HG02970 (cell line): ENCODE results near the gene GNB3.
"Not testable (repeated sequence)": the region's sequence is repeated elsewhere in the genome, so short reads cannot be mapped to it uniquely, and the experiment has no call there.

Experiments used
- ATAC-seq: cut with Tn5 transposase; IDR thresholded peaks from one replicate; pipeline ENCODE4 v1.9.1; 2021; ENCODE audit warnings: mild to moderate bottlenecking, moderate library complexity, moderate number of reproducible peaks; ENCODE audit not compliant: unreplicated experiment, low FRiP score

GNB3 gene

DNA sequence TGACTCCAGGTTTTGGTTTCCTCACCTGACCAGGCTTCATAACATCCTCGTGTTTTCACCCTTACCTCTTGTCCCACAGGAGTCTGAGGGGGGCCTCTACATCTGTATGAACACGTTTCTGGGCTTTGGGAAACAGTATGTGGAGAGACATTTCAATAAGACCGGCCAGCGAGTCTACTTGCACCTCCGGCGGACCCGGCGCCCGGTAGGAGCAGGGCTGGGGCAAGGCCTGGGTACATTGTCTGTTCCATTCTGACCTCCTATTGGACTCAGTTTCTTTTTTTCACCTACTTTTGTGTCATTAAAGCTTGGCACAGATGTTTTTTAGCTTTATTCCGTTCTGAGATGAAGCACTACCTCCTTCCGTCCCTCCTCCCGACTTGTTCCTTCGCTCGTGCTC lies 14.6 kb downstream of the GNB3 start:
- ATAC-seq = no peak

DNA sequence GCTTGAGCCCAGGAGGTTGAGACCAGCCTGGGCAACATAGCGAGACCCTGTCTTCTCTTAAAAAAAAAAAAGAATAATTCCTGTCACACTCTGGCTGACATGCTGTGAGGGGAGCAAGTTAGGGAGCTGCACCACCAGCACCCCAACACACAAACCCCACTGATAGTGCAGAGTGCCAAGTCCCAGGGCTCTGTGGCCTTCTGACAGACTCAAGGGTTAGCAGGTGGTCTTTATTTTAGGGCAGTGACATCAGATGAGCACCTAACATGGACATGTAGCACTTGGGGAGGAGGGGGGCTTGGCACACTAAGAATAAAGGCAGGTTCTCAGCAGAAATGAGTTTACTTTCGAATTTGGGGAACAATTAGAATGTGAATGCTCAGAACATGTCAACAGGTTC lies 18.1 kb downstream of the GNB3 start:
- no peak for ATAC-seq

DNA sequence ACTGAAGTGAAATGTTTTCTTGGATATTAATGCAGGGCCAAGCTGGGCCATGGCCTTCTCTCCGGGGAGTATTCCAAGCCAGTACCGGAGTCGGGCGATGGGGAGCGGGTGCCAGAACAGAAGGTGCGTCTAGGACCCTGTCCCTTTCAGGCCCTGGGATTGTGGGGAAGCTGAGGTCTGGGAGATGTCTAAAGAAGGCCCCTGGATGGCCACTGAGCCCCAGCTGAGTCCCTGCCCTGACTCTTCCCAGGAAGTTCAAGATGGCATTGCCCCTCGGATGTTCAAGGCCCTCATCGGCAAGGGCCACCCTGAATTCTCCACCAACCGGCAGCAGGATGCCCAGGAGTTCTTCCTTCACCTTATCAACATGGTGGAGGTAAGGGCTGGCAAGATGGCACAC lies 19.4 kb downstream of the GNB3 start:
- no peak for ATAC-seq

DNA sequence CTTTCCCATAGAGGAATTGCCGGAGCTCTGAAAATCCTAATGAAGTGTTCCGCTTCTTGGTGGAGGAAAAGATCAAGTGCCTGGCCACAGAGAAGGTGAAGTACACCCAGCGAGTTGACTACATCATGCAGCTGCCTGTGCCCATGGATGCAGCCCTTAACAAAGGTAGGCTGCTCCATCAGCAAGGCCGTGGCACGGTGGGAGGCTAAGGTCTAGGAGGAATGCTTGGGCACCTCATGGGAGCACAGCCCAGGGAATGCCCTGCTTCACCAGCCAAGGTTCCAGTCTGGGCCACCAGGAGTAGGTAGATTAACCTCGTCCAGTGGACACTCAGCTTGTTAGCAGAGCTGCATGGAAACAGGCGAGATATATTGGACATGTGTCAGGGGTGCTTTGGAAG lies 20.2 kb downstream of the GNB3 start:
- ATAC-seq = no peak

DNA sequence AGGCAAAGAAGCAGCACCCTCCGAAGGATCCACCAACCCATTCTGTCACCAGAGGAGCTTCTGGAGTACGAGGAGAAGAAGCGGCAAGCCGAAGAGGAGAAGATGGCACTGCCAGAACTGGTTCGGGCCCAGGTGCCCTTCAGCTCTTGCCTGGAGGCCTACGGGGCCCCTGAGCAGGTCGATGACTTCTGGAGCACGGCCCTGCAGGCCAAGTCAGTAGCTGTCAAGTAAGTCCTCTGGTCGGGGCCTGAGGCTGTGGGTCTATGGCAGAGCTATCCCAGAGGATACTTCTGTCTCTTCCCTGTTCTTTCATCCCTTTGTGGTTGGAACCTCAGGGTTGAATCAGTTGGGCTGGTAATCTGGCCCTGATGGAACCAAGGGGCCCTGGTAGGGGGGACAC lies 20.7 kb downstream of the GNB3 start:
- no peak for ATAC-seq

DNA sequence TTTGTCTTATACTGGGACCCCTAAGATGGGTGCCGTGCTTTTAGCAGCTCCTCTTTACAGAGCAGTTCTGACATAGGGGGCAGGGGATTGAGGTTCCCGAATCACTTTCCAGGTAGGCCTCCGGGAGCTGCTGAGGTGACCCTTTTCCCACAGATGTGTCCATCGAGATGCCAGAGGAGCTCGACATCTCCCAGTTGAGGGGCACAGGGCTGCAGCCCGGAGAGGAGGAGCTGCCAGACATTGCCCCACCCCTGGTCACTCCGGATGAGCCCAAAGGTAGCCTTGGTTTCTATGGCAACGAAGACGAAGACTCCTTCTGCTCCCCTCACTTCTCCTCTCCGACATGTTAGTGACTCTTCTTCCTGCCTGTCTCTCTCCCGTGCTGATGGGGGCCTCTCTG lies 22.3 kb downstream of the GNB3 start:
- no peak for ATAC-seq

DNA sequence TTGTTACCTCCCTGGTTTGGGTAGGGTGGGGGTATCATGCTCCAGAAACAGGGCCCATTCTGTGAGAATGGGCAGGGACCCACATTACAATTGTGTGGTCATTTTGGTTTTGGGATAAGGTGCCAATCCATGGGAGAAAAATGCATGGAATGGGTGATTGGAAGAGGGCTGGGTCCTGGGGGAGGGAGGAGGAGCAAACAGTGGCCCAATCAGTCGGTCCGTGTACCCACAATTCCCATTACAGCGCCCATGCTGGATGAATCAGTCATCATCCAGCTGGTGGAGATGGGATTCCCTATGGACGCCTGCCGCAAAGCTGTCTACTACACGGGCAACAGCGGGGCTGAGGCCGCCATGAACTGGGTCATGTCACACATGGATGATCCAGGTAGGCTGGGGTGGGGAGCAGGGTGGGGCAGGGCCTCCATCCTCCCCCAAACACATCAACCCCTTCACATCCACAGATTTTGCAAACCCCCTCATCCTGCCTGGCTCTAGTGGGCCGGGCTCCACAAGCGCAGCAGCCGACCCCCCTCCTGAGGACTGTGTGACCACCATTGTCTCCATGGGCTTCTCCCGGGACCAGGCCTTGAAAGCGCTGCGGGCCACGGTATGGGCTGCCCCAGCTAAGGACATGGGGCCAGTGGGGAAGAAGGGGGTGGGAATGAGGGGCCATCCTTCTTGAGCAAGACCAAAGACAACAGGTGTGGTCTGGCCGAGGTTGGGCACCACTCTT lies 23.0 kb downstream of the GNB3 start:
- no peak for ATAC-seq

DNA sequence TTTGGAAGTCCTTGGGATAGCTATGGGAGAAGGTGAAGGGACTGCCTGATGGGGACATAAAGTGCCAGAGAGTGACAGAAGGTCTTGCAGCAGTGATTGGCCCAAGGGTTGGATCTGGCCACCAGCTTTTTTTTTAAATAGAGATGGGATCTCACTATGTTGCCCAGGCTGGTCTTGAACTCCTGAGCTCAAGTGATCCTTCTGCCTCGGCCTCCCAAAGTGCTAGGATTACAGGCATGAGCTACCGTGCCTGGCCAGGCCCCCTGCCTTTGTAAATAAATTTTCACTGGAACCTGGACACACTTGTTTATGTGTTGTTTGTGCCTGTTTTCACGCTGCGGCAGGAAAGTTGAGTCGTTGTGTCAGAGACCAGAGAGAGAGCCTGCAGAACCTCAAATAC lies 24.6 kb downstream of the GNB3 start:
- not testable (repeated sequence) for ATAC-seq

DNA sequence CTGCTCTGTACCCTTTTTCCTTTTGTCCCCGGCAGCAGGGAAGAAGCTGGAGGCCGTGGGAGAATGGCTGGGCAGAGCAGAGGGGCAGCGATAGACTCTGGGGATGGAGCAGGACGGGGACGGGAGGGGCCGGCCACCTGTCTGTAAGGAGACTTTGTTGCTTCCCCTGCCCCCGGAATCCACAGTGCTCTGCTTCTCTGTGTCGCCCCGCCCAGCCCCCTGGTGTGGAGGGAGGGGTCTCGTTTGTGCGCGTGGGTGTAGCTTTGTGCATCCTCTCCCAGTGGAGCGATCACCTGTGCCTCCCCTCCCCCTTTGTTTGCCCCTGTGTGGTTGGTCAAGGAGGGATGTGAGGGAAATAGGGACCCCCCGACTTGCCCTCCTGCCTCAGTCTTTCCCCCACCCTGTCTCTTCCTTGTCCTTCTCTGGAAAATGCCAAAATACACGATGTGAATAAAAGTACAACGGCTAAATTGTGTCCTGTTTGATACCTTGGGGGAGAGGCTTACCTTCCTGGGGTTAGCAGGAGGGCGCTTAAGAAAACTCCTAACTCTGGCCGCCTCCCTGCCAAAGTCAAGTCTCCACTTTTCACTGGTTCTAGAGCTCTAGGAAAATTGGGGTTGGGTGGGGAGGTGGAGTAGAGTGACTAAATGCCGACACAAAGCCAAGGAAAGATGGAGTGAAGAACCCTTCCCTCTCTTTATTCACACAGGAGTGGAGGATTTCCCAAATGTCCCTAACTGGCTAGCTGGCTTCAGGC lies 25.6 kb downstream of the GNB3 start:
- no peak for ATAC-seq

DNA sequence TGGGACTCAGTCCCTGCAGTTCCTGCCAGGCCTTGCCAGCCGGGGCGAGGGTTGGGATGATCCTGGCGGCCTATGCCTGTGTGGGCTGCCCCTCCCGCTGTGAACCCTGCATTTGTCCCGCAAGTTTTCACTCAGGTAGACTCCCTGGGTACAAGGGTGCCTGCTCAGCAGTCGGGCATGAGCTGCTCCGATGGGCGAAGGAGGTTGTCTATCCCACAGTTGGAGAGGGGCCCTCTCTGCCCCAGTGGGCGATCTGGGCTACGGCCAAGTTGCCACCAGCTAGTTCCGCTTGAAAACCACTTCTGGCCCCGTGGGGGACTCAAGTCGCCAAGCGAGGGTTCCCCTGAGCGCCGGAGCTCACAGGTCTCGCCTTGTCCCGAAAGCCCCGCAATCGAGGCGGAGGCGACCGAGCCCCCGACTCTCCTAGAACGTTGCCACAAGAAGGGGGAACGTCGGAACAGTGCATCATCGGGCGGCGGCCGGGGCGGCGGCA lies 26.2 kb downstream of the GNB3 start:
- ATAC-seq = no peak

DNA sequence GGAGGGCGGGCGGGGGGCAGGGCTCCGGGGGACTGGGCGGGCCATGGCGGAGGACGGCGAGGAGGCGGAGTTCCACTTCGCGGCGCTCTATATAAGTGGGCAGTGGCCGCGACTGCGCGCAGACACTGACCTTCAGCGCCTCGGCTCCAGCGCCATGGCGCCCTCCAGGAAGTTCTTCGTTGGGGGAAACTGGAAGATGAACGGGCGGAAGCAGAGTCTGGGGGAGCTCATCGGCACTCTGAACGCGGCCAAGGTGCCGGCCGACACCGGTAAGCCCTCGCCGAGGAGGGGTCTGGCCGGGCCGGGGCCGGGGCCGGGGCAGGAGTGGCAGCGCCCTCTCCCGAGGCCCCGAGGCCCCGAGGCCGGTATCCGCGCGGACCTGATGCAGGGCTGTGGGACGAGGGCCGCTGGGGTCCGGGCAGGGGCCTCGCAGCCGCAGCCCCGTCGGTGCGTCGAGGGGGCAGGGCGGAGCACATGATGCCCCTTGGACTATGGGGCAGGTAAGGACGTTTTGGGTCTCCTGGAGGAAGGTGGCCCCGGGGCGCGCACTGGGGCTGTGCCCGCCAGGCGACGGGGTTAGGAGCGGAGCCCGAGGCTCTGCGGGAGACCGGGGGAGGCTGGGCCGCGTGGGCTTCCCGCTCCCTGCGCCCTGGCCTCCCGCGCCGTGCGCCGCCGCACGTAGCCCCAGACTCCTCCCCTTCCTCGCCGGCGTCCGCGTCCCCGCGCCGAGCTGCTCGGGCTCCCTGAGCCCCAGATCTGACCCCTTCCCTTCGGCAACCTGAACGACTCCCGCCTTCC lies 26.9 kb downstream of the GNB3 start, which contains the start of gene TPI1:
TPI1 (plus strand) TSS at position 119 of the 798 bp plus-strand sequence; CDS start at position 155, 36 bp downstream.
- peak; percentile 48 for ATAC-seq

DNA sequence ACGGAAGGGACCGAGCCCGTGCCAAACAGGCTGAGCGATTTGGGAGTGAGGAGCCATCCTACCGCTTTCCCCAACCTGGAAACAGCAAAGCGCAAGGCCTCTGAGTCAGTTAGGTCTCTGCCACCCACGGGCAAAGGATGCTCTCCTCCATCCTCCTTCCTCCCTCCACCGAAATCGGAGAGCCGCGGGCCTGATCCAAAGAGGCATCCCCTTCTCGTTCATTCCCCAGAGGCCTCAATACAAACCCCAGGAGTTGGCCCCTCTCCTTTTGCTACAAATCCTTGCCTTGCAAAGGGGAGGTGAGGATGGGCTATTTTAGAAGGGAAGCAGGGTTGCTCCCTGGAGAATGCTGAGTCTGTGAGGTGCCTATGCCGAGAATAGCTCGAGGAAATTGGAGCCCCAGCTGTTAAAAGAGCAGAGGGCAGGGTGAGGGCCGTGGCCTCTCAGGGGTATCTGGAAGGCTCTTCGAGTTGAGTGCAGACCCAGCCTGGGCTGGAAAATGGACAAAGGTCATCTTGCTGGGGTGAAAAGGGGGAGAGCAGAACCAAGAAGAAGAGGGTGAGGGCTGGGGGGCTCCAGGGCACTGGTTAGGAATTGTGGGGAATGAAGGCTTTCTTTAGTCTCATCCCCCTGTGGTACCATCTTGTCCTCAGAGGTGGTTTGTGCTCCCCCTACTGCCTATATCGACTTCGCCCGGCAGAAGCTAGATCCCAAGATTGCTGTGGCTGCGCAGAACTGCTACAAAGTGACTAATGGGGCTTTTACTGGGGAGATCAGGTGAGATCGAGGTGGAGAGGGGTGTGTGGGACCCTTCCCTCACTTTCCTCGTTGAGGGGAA lies 27.7 kb downstream of the GNB3 start:
- no peak for ATAC-seq

DNA sequence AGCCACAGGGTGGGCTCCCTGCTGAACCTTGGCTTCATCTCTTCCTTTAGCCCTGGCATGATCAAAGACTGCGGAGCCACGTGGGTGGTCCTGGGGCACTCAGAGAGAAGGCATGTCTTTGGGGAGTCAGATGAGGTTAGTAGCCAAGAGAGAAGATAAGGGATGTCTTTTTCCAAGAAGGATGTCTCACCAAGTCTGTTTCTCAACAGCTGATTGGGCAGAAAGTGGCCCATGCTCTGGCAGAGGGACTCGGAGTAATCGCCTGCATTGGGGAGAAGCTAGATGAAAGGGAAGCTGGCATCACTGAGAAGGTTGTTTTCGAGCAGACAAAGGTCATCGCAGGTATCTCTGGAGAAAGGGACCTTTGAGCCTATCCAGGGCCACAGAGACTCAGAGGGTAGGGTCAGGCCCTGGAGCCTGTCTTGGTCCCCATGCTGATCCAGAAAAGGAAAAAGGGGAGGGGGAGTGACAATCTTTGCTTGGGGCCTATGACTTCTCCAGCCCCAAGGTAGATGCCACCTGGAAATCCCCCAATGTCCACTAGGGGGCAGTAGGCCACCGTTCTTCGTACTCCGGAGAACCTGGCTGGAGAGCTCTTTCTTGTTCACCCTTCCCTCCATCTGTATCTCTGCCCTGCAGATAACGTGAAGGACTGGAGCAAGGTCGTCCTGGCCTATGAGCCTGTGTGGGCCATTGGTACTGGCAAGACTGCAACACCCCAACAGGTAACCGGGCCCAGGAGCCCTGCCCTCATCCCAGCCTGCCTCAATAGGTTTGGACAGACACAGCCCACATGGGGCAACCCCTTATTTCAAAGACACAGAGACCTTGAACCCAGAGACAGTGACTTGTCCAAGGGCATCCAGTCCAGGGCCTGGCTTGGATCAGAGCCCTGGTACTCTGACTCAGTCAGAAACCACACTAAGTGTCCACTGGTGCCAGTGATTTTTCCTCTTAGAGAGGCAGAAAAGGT lies 28.6 kb downstream of the GNB3 start:
- ATAC-seq = no peak

DNA sequence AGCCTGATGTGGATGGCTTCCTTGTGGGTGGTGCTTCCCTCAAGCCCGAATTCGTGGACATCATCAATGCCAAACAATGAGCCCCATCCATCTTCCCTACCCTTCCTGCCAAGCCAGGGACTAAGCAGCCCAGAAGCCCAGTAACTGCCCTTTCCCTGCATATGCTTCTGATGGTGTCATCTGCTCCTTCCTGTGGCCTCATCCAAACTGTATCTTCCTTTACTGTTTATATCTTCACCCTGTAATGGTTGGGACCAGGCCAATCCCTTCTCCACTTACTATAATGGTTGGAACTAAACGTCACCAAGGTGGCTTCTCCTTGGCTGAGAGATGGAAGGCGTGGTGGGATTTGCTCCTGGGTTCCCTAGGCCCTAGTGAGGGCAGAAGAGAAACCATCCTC lies 29.6 kb downstream of the GNB3 start:
- ATAC-seq = not testable (repeated sequence)

DNA sequence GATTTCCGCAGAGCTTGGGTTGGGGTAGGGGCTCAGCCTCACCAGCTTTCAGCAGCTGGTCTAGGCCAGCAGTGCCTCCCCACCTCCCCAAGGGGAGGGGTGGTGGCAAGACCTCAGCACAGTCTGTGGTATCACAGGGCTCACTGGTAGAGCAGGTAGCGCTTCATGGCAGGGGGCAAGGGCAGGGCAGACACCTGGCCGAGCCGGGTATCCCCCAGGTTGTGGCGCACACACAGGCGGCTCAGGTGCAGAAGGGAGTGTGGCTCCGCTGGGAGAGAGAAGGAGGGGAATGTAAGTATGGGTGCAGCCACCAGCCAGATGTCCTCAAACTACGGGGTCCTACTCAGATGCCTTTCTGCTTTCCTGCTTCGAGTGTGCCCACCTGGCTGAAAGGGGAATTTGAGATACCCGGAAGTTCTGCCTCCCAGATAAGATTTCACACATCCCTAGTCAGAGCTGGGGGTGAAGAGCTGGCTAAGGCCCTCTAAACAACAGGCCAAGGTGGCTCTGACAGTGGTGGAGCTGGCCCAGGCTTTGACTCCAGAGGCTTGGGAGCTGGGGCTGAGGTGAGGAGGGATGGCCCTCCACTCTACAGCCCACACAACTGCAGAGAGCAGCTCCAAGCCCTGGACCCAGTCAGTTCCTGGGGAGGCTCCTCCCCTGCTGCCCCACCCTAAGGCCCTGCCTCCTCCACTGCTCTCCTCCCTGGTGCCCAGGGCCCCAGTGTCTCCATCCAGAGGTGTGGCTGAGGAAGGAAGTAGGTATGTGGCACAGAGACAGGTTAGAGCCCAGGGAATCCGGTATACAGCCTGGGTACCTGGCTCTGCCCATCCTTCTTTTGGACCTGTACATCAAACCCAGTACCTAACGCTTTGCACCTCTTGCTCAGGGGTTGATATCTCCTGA lies 30.6 kb downstream of the GNB3 start:
- ATAC-seq = no peak

DNA sequence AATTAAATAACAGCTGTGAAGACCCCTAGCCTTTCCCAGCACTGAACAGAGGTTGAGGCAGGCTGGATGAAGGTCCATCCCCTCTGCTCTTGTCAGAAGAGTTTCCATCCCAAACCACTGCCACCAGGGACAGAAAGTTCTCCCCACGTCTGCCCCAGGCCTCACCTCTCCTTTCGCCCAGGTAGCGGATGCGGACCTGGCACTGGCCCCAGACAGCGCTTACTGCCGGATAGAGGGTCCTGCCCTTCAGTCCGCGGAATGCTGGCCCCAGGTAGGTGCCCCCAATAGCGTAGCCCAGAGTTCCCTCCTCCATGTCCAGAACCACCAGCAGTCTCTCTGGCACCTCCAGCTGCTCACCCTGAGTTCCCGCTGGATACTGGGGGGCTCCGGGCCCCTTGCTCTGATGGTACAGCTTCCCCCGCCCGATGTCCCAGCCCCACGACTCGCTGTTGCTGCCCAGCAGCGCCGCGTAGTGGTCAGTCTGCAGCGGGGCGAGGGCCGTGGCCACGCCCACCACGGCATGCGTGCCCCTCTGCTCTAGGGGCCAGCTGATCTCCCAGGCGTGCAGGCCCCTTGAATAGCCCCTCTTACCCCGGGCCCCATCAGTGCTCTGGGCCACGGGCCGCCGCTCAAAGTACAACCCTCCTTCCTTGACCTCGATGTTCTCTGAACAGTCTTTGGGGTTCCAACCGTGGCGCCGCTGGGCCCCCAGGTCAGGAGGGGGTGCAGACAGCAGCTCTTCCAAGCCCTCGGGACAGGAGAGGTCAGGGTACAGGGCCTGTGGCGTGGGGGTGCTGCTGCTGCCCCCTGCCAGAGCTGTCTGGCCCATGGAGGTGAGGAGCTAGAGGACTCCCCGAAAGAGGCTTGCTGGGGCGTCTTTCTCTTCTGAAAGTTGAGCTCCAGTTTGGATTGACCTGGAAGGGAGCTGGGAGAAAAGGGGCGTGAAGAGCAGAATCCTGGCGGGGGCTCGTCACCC lies 31.6 kb downstream of the GNB3 start:
- no peak for ATAC-seq
